ENCODE results near the gene SAC3D1. TPM values are rescaled to one million over a fixed set of nuclear protein-coding genes. Genes with fewer than 3 reads are reported as not detected.

SAC3D1 gene
- total and polyA plus RNA-seq, 9 of the 15 experiments (the other 6 are each of a cell fraction or from before 2014, with no cell fraction given), result 0.20 to 35.2 (median 5.8) TPM

GRCh38 chr11:64998141-64998540 lies 42.9 kb upstream of the SAC3D1 start (continued):
- TF ChIP-seq, protein P1, sequence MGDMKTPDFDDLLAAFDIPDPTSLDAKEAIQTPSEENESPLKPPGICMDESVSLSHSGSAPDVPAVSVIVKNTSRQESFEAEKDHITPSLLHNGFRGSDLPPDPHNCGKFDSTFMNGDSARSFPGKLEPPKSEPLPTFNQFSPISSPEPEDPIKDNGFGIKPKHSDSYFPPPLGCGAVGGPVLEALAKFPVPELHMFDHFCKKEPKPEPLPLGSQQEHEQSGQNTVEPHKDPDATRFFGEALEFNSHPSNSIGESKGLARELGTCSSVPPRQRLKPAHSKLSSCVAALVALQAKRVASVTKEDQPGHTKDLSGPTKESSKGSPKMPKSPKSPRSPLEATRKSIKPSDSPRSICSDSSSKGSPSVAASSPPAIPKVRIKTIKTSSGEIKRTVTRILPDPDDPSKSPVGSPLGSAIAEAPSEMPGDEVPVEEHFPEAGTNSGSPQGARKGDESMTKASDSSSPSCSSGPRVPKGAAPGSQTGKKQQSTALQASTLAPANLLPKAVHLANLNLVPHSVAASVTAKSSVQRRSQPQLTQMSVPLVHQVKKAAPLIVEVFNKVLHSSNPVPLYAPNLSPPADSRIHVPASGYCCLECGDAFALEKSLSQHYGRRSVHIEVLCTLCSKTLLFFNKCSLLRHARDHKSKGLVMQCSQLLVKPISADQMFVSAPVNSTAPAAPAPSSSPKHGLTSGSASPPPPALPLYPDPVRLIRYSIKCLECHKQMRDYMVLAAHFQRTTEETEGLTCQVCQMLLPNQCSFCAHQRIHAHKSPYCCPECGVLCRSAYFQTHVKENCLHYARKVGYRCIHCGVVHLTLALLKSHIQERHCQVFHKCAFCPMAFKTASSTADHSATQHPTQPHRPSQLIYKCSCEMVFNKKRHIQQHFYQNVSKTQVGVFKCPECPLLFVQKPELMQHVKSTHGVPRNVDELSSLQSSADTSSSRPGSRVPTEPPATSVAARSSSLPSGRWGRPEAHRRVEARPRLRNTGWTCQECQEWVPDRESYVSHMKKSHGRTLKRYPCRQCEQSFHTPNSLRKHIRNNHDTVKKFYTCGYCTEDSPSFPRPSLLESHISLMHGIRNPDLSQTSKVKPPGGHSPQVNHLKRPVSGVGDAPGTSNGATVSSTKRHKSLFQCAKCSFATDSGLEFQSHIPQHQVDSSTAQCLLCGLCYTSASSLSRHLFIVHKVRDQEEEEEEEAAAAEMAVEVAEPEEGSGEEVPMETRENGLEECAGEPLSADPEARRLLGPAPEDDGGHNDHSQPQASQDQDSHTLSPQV (IDR thresholded peaks at IDR 0.05), result peak; percentile 55; the same call in 1 of the 2 replicates
- TF ChIP-seq PHF20 (IDR thresholded peaks at IDR 0.05; ENCODE audit: partially characterized antibody) (no peak), ZNF75A (CRISPR knock-in tag; IDR thresholded peaks at IDR 0.05) (no peak), BRCA1 (IDR thresholded peaks at IDR 0.05) (no peak), BRCA1 (CRISPR knock-in tag; IDR thresholded peaks at IDR 0.05) (no peak), NR1H2 (CRISPR knock-in tag; IDR thresholded peaks at IDR 0.05) (no peak), ZNF133 (CRISPR knock-in tag; IDR thresholded peaks at IDR 0.05) (no peak), SAFB2 (IDR thresholded peaks at IDR 0.05; ENCODE audit: borderline replicate concordance, low read depth, low read length, severe bottlenecking) (no peak), ZNF780A (CRISPR knock-in tag; IDR thresholded peaks at IDR 0.05) (no peak), DDX20 (tag; IDR thresholded peaks at IDR 0.05; ENCODE audit: low read depth) (no peak), HNRNPUL1 (IDR thresholded peaks at IDR 0.05; ENCODE audit: low read length) (no peak)
